Adipose tissue (tissue), 3 donors: Measurements from ENCODE around the gene CCDC32. TPM values are rescaled to one million over a fixed set of nuclear protein-coding genes. Genes with fewer than 3 reads are reported as not detected.
"Not testable (repeated sequence)": the region's sequence is repeated elsewhere in the genome, so short reads cannot be mapped to it uniquely, and the experiment has no call there.

Experiments used
- H3K27ac ChIP-seq: one replicate; pipeline ENCODE4 v1.5.1; 2013; ENCODE audit warnings: low read depth, low read length
- WGBS, 3 donors: extraction: QIAGEN DNeasy Blood & Tissue Kit; methylation state at CpG; one replicate each; pipeline ENCODE4 v1.1.7; 2013; 5-methylcytosine and 5-hydroxymethylcytosine counted together
- polyA plus RNA-seq, 3 donors: library from polyadenylated mRNA; stranded (reverse); fragments of 200-250 nt; gene quantifications; one replicate each; pipeline ENCODE4 v1.2.3, GENCODE V29; 2013
- donor health status: healthy with polysubstance abuse.
- donor health status: Bipolar disorder and iron deficiency.
- donor health status: healthy.

The CCDC32 gene, protein sequence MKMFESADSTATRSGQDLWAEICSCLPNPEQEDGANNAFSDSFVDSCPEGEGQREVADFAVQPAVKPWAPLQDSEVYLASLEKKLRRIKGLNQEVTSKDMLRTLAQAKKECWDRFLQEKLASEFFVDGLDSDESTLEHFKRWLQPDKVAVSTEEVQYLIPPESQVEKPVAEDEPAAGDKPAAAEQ
- polyA plus RNA-seq, result 10 to 100 TPM; 18.8 to 33.6 (median 29.5) TPM

DNA sequence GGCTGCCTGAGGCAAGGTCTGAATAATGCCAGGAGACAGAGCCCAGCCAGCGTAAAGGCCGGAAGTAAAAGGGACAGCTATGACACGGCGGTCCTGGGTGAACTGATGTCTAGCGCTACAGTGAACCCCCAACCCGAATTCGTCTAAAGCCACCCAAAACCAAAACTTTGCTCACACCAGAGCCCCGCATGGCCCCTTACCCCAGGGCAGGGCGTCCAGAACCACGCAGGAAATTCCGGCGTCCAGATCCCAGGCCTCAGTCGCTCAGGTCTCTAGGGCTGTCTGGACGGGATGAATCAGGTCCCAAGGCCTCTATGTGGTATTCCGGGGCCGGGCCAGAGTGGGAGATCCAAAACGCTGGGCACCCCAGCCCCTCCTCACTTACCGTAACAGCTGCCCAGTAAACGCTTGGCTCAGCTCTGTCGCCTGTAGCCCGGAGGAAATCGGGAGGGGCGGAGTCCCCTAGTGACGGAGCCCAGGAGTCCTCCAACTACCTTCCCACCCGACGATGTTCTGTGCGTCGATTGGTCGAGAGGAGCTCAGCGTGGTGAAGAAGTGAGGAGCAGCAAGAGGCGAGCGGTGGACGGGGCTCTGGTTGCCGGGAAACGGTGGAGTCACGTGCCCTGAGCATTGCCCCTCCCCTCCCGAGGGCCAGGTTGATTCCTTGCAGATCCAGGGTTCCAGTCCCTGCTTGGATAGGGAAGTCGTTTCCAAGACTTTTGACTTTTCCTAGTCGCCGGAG lies at the start of gene CCDC32:
Gene CCDC32 (minus strand): TSS at position 452 of the 742 bp plus-strand sequence. CDS start 2,027 bp downstream, outside the sequence.
- 0% methylated on average over 40 of the region's 40 CpGs for WGBS, 3 donors
- H3K27ac ChIP-seq, result no peak within 1 kb of the TSS

DNA sequence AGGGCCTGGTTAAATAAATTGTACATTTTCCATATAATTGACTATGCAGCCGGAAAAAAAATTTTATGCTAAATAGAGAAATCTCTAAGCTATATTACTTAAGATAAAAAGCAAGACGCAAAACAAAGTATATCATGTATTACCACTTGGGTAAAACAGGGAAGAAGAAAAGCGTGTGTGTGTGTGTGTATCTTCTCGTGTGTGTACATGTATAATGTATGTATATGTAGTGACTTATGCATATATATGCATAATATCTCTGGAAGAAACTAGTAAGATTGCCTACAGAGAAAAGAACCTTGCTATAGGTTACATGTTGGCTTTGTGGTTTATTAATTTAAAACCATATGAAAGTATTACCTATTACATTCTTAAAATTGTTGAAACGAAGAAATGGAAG lies 48.2 kb upstream of the CCDC32 start:
- no peak overlapping the region for H3K27ac ChIP-seq
- 76 to 84% (median 83%) methylated on average over 5 of the region's 5 CpGs for WGBS, 3 donors

DNA sequence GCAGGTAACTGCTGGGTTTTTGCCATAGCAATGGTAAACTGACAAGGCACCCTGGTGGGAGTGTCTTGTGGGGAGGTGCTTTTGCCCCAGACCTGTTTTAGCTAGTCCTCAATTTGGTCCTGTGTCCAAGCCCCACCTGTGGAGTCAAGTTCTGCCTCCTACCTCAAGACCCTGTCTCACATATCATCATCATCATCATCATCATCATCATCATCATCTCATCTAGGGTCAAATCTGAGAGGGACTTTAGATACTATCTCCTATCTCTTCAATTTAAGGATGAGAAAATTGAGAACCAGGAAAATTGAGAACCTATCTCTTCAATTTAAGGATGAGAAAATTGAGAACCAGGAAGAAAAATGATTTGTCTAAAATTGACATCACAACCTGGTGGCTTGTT lies 39.1 kb upstream of the CCDC32 start:
- no peak overlapping the region for H3K27ac ChIP-seq

DNA sequence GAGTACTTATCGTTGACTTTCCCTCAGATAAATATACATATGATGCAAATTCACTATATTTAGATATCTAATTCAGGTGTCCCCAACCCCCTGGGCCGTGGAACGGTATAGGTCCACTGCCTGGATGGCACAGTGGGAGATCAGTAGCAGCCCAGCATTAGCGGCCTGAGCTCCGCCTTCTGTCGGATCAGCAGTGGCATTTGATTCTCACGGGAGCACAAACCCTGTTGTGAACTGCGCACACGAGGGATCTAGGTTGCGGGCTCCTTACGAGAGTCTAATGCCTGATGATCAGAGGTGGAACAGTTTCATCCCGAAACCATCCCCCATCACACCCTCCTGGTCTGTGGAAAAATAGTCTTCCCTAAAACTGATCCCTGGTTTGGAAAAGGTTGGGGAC lies 36.1 kb upstream of the CCDC32 start:
- 90 to 95% (median 95%) methylated on average over 12 of the region's 12 CpGs for WGBS, 3 donors

DNA sequence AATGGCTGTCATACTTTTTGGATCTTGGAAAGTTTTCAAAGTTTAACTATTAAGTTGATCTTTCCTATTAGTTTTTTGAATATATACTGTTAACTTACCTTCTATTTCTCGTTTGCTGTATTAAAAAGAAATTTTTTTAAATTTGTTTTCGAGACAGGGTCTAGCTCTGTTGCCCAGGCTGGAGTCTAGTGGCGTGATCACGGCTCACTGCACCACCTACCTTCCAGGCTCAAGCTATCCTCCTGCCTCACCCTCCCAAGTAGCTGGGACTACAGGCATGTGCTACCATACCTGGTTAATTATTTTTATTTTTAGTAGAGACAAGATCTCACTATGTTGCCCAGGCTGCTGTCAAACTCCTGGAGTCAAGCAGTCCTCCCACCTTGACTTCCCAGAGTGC lies 33.8 kb upstream of the CCDC32 start:
- no peak overlapping the region for H3K27ac ChIP-seq
- 69 to 91% (median 87%) methylated on average over 4 of the region's 4 CpGs for WGBS, 3 donors

More for the DNA sequence above, 36.1 kb upstream of the CCDC32 start:
- H3K27ac ChIP-seq, result no peak overlapping the region

DNA sequence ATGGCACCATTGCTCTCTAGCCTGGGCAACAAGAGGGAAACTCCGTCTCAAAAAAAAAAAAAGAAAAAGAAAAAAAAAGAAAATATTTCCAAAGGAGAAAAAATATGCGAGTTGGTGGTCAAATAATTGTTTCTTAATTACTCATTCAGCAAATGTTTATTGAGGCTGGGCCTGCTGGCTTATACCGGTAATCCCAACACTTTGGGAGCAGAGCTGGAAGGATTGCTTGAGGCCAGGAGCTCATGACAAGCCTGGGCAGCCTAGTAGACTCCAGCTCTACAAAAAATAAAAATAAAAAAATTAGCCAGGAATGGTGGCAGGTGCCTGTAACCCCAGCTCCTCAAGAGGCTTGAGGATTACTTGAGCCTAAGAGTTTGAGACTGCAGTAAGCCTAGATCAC lies 33.3 kb upstream of the CCDC32 start:
- H3K27ac ChIP-seq, result no peak overlapping the region
- 61 to 82% (median 62%) methylated on average over 3 of the region's 3 CpGs for WGBS, 3 donors

DNA sequence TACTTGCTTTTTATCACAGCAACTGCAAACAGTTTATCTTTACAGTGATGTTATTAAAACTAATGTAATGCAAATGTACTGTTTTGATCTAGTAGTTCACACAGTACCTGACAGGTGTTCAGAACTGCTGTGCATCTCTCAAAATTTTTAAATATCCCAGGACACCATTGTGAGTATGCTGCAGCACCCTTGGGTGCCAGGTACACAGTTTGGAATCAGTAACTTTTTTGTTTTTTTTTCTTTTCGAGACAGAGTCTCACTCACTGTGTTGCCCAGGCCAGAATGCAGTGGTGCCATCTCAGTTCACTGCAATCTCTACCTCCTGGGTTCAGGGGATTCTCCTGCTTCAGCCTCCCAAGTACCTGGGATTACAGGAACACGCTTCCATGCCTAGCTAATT lies 32.2 kb upstream of the CCDC32 start:
- no peak overlapping the region for H3K27ac ChIP-seq
- 99 to 100% (median 100%) methylated on average over 2 of the region's 2 CpGs for WGBS, 3 donors

DNA sequence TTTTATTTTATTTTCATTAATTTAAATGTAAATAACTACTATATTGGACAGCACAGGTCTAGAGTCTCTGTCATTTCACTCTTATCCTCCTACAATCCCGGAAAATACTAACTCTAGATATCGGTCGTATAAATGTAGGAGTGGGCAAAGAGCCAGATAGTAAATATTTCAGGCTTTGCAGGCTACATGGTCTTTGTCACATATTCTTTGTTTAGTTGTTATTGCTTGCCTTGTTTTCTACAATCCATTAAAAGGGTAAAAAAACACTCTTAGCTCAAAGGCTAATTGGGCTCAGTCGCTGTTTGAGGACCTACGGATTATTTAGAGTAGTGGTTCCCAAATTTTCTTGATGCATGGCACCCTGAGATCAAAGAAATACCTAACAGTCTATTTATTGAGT lies 30.9 kb upstream of the CCDC32 start:
- 68 to 78% (median 72%) methylated on average over 5 of the region's 5 CpGs for WGBS, 3 donors
- no peak overlapping the region for H3K27ac ChIP-seq

DNA sequence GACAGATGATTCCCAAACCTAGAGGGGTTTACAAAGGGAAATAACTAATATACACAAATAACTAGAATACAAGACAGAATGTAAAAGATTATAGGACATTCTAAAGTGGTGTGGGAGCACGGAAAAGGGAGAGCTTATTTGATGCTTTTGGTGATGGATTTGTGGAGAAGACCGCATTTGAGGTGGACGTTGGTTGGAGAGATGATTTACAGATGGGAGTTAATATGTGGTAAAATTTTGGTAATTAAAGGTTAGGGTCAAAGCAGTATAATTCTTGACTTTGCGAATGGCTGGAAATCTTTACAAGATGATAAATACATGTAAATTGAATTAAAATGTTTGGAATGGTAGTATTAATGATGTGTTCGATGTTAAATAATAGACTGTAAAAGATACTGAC lies 30.4 kb upstream of the CCDC32 start:
- 28 to 49% (median 36%) methylated on average over 5 of the region's 5 CpGs for WGBS, 3 donors
- no peak overlapping the region for H3K27ac ChIP-seq

DNA sequence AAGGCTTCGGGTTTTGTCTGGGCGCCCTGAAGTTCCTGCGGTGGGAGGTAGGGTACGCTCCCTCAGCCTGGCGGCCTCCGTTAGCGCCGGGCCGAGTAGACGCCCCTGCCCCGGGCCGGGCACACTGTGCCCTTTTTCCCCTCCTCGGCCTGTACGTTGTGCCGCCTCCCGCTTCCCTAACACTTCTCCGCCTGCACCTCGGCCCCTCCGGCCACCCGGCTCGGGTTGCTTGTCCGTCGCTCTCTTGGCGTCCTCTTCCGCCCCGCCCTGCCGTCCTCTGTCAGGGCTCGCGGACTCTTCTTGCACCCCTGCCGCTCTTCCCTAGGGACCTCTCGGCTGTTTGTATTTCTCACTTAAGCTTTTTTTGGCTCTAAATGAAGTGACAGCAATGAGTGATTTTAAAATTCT lies 29.6 kb upstream of the CCDC32 start:
- WGBS, 3 donors, result 0 to 1% (median 0%) methylated on average over 29 to 31 of the region's 31 CpGs
- no peak overlapping the region for H3K27ac ChIP-seq

DNA sequence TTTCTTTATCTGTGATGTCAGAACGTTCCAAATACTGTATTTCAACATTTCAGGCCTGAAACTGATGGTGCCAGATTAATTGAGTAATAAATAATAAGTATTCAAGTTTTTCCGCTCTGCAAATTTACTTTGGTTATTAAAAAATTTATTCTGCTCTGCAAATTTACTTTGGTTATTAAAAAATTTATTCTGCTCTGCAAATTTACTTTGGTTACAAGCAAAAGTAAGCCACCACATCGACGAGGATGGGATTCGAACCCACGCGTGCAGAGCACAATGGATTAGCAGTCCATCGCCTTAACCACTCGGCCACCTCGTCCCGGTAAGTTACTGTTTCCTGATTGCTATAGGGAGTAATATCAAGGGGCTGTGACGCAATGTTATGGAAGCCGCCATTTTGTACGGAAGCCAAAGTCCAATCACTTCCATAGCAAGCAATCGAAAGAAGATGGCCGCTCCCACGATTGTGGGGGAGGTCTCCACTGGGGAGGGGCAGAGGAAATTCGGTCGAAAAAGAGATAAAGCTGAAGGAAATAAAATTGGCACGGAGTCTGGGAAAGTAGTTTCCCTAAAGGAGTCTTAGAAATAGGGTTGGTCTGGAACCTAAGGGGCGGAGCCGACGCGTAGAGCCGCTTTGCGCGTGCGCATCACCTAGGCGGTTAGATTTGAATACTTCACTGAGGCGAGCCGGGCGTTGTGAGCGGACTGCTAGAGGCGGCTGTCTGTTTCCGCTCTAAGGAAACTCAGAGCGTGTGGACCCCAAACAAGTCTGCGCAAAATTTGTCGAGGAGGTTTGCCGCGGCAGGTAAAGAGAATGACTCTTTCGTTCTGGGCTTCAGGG lies 29.0 kb upstream of the CCDC32 start, which contains the start of gene KNL1:
Gene KNL1 (plus strand): TSS at position 662 of the 841 bp plus-strand sequence. CDS start 8,683 bp downstream, outside the sequence.
- no peak within 1 kb of the TSS for H3K27ac ChIP-seq
- WGBS, 3 donors, result 2 to 3% (median 3%) methylated on average over 41 of the region's 41 CpGs

DNA sequence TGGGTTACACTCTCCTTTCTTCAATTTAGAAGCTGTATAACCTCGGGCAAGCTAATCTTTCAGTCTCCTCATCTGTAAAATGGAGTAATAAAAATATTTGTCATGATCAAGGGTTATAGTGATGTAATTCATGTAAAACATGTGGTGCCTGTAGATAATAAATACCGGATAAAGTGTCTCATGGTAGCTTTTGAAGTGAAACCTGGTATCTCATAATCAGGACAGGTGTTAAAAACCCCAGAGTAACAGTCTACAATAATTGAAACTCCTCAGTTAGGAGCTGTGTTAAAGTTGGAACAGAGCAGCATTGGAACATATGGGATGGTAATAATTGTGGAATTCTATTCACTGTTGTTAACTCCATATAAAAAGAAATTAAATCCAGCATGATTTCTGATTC lies 28.3 kb upstream of the CCDC32 start:
- H3K27ac ChIP-seq, result no peak overlapping the region
- WGBS, 3 donors, result 58 to 81% (median 80%) methylated on average over 2 of the region's 2 CpGs

DNA sequence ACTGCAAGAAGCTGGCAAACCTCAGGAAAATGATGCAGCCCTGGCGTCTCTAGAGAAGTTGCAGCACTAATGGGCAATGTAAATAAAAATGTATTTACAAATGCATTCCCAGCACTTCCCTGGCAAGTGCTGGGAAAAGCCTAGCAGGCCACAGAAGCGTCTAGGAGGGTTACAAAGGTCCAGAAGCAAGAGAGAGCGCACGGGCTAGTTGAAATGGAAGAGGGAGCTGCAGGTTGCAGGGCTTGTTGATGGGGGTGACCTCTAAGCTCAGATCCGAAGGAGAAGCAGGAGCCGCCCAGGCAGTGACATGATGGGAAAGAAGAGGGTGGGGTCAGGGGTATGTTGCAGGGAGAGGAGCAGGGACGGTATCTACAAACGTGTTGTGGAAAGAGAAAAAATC lies 26.5 kb upstream of the CCDC32 start:
- H3K27ac ChIP-seq, result no peak overlapping the region
- 73 to 79% (median 75%) methylated on average over 8 of the region's 8 CpGs for WGBS, 3 donors

DNA sequence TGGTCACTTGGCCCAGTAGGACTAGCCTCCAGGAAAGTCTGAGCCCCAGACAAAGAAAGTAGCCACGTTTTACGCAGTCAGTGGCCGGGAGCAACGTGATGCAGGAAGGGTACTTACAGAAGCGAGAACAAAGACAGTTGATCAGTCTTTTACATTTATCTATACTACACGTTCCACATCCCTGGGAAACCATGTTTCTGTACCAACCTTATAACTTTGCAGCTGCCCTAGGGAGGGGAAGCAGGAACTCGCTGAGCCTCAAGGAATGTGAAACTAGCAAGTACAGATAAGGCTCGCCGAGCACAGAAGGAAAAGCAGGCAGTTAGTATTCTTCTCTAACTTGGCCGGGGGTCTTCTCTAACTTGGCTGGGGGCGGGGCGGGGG lies 25.8 kb upstream of the CCDC32 start:
- no peak overlapping the region for H3K27ac ChIP-seq
- 43 to 66% (median 55%) methylated on average over 12 of the region's 12 CpGs for WGBS, 3 donors

DNA sequence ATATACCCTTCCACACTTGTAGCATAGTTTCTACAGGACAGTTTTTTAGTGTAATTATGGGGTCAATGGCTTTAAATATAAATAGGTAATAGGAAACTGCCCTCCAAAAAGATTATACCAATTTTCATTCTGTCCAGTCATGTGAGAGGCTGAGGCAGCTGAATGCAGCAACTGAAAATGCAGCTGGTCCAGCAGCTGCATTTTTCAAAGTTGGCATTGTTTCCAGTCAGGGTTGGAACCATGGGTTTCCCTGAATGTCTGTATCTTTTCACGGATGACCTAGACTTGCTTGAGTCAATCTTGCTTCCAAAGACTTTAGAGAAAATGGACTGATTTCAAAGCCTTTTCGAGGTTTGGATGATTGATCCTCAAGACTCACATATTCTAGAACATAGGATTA lies 19.3 kb upstream of the CCDC32 start:
- 46 to 49% (median 47%) methylated on average over 2 of the region's 2 CpGs for WGBS, 3 donors
- H3K27ac ChIP-seq, result no peak overlapping the region

DNA sequence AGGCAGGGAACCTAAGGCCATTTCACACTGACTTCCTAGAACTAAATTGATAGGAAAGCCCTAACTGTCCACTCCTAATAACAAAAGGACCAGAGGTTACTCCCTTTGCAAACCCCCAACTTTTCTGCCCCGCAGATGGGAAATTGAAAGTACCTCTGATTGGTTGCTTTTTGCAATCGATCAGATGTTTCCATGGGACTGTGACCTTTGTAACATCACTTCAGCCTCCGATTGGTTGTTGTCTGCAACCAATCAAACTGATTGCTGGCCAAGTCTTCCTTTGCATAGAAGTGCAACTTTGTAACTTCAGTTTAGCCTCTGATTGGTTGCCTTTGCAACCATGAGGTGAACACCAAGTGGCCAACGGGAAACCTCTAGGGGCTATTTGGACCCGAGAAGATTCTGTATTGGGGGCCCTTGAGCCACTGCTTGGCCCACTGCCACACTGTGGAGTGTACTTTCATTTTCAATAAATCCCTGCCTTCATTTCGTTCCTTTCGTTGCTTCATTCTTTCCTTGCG lies 17.9 kb upstream of the CCDC32 start:
- WGBS, 3 donors, result 45 to 63% (median 61%) methylated on average over 8 of the region's 8 CpGs
- H3K27ac ChIP-seq, result no peak overlapping the region

DNA sequence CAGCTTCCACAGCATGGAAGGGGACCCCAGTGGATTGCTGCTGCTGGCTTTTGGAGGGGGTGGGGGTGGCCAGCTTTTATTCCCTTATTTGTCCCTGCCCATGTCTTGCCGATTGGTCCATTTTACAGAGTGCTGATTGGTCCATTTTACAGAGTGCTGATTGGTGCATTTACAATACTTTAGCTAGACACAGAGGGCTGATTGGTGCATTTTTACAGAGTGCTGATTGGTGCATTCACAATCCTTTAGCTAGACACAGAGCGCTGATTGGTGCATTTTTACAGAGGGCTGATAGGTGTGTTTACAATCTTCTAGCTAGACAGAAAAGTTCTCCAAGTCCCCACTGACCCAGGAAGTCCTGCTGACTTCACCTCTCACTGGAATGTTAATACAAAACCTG lies 17.0 kb upstream of the CCDC32 start:
- not testable (repeated sequence) for H3K27ac ChIP-seq
- WGBS, 3 donors, result 65 to 97% (median 76%) methylated on average over 2 of the region's 2 CpGs

DNA sequence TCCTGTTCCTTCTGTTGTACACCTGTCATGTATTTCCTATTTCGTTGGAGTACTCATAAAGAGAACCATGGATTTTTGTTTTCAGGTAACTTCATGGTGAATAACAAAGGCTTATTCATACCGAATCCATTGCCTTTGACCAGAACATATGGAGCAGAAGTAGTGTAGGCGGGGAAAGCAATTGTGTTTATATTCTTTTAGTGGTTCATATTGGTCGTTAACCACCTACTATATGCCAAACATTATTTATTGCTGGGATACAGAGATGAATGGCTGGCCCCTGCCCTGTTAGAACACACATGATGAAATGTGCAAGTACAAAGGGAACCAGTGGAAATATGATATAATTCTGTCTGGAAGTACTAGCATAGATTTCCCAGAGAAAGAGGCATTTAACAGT lies 14.1 kb upstream of the CCDC32 start:
- 65 to 81% (median 65%) methylated on average over 4 of the region's 4 CpGs for WGBS, 3 donors
- H3K27ac ChIP-seq, result no peak overlapping the region

DNA sequence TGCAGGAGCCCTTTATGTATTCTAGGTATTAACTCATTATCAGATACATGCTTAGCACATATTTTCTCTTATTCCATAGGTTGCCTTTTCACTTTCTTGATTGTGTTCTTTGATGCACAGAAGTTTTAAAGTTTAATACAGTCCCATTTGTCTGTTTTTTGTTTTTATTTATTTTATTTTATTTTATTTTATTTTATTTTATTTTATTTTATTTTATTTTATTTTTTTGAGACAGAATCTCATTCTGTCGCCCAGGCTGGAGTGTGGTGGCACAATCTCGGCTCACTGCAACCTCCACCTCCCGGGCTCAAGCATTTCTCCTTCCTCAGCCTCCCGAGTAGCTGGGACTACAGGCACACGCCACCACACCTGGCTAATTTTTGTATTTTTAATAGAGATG lies 12.1 kb upstream of the CCDC32 start:
- WGBS, 3 donors, result 95 to 98% (median 97%) methylated on average over 5 of the region's 5 CpGs
- not testable (repeated sequence) for H3K27ac ChIP-seq
